Femur (tissue), 1 donor: Measurements from ENCODE around the gene LY6G5C.

Experiments
- DNase-seq: peaks from one replicate; pipeline ENCODE4 v3.0.0-alpha.2; 2017

The LY6G5C gene

DNA sequence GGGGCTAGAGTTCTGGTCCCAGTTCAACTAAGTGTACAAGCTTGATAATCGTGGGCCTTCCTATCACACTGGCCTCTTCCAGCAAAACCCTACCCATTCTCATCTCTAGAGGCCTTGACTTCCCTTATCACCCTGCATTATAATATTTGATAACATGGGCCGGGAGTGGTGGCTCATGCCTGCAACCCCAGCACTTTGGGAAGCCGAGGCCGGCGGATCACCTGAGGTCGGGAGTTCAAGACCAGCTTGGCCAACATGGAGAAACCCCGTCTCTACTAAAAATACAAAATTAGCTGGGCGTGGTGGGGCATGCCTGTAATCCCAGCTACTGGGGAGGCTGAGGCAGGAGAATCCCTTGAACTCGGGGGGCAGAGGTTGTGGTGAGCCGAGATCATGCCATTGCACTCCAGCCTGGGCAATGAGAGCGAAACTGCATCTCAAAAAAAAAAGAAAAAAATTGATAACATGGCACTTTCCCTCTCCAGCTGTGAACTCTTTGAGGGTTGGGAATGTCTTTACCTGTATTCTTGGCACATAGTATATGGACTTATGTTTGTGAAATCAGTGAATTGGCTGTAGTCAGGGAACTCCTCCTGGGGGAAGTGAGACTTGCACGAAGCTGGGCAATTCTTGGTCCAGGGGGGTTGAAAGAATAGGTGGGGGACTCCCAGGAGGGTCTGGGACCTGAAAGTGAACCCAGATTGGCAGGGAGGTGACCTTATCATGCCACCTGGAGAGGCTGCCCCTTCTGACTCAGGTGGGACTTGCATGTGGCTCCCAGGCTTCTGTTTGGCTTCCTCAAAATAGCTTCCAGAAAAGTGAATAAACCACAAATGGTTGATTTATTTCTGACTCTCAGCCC lies 19.4 kb downstream of the LY6G5C start:
- no peak for DNase-seq

DNA sequence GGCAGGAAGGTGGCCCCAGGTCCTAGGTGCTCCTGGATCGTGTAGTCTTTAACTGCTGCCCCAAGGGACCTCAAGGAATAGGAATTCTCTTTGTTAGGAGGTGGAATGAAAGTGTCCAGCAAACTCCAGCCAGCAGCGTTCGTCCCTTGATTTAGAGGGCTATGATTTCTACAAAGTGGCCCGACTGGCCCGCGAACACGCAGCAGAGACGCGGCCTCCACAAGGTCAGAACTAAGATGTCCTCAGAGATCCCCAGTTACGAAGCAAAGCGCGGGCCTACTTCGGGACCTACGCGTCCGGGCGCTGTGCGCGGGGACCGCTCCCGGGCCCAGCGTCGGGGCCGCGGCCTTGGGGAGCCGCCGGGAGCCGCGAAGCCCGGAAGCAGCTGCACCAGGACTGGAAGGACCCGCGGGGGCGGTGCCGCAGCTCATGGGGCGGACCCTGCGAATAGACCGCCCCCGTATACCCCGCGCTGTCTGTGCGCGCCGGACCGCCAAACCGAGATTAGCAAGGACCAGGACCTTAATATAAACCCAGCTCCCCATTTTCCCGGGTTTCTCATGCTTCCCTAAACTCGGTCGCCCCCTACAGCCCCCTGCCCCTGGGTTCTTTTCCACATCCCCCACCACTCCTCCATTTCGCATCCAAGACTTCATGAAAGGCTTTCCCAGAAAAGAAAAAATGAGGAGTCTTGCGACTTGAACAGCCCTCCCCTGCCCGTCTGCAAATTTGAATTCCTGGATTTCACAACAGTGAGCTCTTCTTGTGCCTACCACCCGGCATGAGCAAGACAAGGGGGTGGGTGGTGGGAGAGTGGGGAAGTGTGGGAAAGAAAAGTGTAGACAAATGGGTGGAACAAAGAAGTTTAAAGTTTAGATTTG lies 20.2 kb downstream of the LY6G5C start, which contains the start of gene C6orf47:
TSS of gene C6orf47 (minus strand) at position 398 of the 881 bp plus-strand sequence. CDS start 831 bp downstream, outside the sequence.
- peak; percentile 92 for DNase-seq

DNA sequence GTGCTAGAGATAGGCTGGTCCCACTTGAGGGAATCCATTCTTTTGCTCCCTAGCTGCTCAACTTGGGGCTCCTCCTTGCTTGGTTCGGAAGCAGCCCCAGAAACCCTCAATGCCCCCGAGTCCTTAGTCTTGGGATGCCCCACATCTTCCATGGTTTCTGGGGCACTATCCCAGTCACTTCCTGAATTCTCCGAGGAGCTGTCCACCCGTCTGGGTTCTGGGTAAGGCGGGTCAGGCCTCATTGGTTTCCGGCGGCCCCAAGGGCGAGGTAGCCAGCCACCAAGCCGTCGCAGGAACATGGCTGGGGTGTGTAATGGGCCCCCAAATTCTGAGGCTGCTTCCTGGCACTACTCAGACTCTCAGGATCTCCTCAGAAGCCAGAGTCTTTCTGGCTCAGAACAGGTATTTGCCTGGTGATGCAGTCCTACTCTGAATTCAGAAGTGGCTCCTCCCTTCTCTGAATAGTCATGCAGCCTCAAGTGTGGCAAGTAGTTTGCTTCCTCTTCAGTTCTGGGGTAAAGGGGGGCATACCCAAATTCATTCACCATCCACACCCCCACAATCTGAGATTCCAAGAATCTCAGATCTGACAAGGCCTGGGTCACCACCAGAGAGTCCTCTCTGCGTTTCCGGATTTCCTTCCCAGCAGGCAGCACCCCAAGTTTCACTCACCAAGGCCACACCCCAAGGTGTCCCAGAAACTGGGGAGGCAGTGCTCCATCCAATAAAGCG lies 21.1 kb downstream of the LY6G5C start:
- no peak for DNase-seq

DNA sequence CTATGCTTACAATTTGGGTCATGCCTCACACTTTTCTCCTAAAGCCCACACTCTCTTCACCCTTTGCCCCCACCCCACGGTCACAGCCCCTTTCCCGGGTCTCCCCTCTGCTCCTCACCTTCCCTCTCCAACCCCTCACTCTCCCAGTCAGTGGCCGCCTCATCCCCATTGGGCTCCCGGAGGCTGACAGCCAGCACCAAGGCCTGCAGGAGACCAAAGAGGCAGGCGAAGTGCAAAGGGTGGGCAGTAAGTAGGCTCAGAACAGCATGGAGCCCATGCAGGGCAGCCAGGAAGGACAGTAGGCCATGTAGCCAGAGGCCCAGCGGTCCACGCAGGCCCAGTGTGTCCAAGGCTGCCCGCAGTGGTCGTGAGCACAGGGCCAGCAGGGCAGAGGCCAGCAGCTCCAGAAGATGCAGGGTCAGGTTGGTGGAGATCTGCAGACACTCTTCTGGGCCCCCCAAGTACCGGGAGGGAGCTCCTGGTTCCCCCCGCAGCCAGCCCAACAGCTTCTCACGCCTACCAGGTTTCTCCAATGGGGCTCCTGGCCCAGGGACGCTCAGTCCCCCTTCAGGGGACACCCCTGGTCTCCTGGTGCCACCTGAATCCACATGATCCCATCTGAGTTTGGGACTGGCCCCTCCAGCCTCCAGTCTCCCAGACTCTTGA lies 21.8 kb downstream of the LY6G5C start:
- DNase-seq, result no peak

DNA sequence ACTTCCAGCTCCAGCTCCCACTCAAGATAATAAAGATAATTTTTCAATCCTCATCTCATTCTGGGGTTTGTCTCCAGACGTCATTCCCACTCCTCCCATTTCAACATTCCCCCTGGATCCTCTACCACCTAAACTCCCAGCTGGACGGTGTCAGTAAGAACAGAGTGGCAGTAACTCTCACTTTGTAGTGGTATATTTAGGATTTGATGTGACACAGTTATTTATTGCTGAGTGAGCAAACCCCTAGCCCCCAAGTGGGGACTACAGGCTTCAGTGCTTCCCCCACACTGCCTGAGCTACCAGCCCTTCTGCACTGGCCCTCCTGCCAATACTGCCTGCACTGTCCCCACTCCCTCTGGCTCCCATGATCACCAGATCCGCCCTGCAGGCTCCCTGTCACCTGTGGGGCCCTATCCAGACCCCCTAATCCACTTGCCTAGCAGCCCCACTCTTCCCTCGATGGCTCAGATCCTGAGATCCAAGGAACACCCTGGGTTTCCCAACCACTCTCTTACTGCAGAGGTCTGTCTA lies 22.6 kb downstream of the LY6G5C start:
- DNase-seq, result no peak

DNA sequence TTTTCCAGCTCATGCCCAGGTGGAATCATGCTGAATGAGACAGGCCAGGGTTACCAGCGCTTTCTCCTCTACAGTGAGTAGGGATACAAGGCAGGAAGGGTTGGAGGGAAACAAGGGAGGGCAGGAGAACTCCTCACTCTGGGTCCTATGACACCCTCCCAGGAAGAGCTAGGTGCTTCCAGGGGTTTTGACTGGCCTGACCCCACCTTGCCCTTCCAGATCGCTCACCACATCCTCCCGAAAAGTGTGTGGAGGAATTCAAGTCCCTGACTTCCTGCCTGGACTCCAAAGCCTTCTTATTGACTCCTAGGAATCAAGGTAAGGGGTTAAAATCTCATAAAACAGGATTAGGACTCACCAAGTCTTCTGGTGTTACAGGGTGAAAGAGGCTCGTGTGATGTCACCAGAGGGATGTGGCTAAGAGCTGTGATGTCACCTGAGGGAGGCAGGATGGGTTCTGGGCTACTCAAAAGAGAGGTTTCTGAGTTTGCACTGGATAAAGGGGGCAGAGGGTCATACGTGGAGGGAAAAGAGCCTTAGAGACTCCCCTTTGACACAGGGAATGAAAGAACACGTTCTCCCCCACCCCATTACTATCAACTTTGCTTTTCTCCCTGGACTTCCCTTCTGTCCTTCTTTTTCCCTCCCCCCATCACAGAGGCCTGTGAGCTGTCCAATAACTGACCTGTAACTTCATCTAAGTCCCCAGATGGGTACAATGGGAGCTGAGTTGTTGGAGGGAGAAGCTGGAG lies 23.3 kb downstream of the LY6G5C start:
- DNase-seq, result no peak

DNA sequence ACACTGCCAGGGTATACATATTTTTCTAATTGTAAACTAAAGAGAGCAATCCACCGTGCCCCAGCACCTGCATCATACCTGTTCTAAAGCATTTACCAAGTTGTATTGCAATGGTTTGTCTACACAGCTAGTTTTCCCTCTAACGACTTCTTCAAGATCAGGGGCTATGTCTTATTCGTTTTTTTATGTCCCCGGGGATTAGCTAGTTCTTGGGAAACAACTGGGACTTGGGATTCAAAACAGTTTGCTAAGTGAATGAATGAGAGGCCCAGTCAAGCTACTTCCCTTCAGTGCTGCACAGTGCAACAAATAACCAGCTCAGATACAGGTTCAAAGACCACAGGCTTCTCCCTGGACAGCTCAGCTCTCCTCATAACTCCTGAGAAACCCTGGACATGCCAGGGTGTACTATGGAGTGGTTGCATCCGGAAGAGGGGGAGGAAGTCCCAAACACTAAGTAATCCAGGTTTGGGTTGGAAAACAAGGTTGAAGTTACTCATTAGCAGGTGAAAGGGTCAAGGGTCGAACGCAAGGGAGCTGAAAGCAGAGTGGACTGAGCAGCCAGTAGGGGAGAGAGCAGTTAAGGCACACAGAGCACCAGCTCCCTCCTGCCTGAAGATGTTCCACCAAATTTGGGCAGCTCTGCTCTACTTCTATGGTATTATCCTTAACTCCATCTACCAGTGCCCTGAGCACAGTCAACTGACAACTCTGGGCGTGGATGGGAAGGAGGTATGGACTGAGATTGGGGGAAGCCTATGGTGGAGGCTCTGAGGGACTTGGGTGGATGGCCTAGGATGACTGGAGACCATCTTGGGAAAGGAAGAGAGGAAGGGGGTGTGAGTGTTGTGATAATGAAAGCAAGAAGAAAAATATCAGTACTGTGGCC lies 25.3 kb downstream of the LY6G5C start, which contains the start of gene APOM:
TSS of gene APOM (plus strand) at position 546 of the 889 bp plus-strand sequence. CDS start at position 619, 73 bp downstream.
- DNase-seq, result no peak

DNA sequence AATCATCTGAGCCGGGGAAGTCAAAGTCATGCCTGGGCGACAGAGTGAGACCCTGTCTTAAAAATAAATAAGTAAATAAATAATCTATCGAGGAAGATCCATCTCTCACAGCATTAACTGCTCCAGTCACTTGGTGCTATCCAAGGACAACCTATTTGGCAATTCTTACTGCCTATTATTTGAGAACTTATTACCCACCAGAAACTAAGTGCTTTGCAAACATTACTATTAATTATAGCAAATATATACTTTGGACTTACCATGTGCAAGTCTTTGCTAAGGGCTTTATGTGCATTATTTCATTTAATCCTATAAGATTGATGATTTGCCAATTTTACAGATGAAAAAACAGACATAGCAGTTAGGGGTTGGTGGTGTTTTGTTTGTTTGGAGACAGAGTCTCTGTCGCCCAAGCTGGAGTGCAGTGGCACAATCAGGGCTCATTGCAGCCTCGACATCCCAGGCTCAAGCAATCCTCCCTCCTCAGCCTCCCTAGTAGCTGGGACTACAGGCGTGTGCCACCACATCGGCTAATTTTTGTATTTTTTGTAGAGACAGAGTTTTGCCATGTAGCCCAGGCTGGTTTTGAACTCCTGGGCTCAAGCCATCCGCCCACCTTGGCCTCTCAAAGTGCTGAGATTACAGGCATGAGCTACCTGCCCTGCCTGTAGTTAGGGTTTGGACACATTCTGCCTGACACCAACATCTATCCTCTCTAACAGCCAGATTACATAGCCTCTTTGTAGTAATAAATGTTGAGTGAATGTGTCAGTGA lies 26.1 kb downstream of the LY6G5C start:
- no peak for DNase-seq

DNA sequence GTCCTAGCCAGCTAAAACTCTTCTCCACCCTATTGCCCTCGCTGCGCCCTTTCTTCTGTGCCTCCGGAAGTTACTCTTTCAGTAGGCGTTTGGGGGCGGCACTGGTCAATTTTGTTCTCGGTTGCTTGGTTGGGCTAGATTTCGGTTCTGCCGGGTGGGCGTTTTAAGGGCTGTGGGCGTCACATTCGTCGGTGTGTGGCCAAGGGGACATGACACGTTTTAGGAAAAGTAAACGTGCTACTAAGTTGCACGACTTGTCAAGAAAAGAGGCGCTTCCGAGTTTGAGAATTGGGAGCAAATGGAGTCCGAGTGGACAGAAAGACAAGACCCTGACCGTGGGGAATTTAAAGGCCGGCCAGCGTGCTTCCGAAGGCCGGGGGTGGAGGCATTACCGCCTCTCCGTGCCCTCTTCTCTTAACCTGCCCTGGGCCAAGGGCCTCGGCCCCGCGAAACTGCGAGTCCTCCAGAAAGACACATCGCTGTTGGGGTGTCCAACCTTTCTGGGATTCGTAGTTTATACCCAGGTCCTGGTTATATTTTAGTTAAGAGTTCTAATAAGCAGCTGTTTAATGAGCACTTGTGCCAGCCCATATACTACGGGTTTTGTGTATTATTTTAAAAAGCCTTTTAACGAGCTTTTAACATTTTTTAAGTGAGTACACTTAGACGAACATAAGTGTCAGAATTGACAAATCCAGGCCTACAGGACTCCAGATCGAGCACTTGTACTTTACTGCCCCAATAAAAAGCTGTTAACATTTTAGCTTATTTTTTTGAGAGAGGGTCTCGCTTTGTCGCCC lies 27.7 kb downstream of the LY6G5C start:
- DNase-seq, result peak; percentile 95

DNA sequence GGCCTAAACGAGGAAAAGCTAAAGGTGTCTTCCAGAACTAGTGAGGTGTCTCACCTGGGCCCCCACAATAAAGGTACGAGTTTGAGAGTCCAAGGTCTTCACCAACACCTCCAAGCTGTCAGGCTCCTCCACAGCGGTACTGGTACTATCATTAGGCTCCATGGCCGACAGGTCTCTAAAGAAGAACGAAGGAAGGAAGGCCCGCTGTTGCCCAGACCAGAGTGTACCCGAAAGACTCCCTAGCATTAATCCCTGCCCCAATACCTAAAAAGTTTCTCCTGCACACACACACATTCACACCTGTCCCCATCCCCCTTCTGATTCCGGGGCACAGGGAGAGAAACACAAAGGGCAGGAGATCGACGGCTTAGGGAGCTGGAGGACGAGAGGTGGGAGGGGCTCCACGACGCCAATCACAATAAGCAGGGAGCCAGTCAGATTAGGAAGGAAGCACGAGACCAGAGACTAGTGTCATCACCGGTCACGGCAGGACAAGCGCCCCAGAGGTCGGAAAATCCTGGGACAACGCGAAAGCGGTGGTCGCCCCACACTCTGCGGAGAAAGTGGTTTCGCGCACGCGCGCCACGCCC lies 29.2 kb downstream of the LY6G5C start:
- DNase-seq, result no peak

DNA sequence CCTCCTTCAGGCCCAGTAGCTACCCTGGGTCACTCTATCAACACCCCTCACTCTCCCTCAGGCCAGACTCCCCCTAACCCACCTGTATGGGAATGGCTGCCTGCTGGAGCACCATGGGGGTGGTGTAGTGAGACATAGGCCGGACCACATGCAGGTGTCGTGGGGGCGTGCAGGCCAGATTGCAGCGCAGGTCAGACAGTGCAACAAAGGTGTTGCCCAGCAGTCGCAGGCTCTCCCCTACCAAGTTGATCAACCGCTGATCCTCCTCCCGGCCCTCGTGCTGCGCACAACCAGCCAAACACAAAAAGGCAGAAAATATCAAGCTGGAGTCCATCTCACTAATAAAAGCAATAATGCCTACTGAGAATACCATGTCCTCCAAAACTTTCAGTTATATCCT lies 35.5 kb downstream of the LY6G5C start:
- no peak for DNase-seq

DNA sequence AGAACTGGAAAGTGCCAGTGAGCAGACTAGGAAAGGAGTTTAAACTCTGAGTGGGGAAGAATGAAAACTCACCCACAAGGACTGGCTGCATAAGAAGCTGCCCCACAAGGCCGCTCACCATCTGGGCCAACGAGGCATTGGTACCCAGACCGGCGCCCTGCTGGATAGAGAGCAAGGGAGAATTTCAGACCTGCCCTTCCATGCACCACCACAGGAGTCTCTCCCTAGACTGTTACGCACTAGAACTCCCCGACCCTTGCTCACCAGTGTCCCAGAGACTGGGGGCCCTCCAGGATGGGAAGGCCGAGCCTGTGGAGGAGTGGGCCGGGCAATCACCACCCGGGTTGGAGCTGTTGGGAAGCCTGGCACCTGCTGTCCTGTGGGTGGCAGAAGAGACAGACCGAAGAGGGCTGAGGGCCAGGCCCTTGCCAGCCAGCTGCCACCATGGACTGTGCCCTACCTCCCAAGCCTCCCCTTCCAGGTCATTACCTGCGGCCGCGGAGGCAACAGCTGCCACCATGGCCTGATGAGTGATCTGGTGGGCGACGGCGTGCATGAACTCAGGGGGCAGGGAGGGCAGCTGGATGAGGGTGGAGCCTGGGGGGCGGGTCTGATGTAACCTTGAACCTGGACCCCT lies 36.9 kb downstream of the LY6G5C start:
- no peak for DNase-seq

DNA sequence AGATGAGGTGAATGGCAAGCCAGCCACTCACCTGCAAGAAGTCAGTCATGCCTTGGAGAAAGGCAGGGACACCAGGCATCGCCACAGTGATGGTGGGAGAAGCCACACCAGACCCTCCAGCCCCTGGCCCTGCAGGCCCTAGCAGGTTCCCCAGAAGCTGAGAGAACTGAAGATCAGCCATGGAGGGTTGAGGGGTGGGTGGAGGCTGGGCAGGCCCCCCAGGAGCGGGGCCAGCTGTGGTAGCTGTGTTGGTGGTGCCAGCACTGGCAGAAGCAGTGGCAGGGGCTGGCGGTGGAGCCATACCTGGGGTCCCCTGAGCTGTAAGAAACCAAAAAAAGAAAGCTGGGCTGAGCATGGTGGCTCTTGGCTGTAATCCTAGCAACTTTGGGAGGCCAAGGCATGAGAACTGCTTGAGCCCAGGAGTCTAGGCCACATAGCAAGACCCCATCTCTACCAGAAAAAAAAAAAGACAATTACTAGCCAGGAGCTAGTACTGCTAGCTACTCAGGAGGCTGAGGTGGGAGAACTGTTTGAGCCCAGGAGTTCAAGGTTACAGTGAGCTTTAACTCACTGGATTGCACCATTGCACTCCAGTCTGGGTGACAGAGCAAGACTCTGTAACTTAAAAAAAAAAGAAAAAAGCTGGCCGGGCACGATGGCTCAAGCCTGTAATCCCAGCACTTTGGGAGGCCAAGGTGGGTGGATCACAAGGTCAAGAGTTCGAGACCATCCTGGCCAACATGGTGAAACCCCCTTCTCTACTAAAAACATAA lies 37.9 kb downstream of the LY6G5C start:
- no peak for DNase-seq

DNA sequence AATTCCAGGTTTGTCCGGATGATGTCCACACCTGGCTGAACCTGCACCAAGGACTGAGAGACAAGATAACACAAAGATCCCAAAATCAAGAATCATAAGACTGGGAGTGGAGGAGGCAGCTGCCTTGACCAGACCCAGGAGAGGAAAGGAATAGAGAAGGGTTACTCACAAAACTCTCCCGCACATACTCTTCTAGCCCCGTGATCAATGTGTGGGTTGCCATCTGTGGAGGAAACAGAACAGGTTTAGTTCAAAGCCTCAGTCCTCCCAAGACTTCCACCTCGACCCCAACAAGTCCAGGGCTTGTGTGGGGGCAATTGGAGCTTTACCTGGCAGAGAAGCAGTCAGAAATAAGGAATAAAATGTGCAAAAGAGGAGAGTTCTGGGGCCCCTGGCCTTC lies 39.5 kb downstream of the LY6G5C start:
- DNase-seq, result no peak

DNA sequence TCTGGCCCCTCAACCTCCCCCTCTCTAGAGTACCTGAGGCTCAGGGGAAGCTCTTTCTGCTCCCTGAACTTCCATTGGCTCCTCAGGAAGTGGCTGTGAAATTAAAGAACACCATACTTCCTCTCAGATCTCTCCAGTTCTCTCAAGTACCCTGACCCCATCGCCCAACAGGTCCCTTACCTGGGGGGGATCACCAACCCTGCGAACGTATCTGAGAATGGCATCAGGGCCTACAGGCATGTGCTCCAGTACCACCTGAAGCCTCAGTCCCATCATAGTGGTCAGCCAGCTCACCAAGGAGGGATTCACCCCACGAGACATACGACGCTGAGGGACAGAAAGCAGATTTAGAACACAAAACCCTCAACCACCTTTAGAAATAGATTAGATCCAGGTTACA lies 40.3 kb downstream of the LY6G5C start:
- no peak for DNase-seq

DNA sequence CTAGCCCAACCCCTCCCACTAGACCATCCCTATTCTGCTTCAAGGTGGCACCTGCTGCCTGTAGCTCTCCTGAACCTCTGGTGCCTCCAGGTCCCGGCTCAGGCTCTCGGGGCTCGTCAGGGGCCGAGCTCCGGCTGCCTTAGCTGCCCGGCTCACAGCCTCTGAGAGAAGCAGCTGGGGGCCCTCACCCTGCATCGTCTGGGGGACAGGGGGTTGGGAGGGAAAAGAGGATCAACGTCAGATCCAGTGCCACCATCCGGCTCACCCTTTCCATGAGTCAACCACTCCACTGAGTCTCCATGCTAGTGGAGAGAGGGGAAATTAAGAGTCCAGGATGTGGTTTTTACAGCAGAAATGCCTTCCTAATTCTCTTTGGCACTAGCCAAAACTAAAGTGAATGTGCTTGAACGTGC lies 41.4 kb downstream of the LY6G5C start:
- DNase-seq, result no peak

DNA sequence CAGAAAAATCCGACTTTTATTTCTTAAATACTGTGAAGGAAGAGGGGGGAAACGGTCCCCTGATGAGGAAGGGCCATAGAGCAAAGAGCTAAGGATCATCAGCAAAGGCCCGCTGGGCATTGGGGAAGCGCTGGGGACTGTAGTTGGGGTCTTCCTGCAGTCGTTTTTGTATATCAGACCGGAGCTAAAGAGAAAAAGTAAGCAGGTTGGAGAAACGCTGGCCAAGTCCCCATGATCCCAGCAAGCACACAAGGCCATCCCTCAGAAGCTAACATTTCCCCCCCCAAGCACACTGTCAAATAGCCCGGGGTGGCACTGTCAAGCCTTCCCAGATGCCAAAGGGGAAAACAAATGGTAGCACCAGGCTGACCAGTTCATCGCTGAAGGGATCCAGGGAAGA lies 41.8 kb downstream of the LY6G5C start:
- no peak for DNase-seq
